Measurements from ENCODE around the gene MACO1. TPM values are rescaled to one million over a fixed set of nuclear protein-coding genes. Genes with fewer than 3 reads are reported as not detected.
A peak's percentile ranks its signal among the peaks of the same experiment; 100 is the strongest.

Gene MACO1
- total and polyA plus RNA-seq, 10 of the 15 experiments (the other 5 are each of a cell fraction or from before 2014, with no cell fraction given), result 3.2 to 19.8 (median 10.3) TPM

DNA sequence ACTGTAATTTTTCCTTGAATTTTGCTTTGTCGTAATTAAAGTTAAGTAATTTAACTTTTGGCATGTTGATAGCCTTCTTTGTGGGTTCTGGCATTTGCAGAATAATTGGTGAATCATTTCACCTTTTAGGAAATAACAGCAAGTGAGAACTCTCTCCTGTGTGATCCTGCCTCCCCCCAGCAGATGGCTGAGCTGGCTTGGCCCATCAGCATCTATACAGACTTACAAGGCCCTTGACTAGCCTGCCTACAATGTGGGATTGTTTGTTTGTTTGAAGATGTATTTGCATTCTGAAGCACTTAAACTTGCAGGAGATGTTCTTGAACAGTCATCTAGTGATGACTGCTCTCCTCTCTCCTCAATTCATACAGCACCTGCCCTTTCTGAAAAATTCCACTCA is 55.9 kb downstream of the MACO1 start:
- BruUV-seq (replicated peaks), result no TSS peak
- Histone ChIP-seq H3K27ac (ENCODE audit: control insufficient read depth, insufficient read depth) (no peak overlapping the region), H3K9ac (ENCODE audit: control insufficient read depth, insufficient read depth, low read length) (no peak overlapping the region), H3K27me3 (replicated peaks in 1 of 2; ENCODE audit: control insufficient read depth in 2 of 2, insufficient read depth in 2 of 2, low read length in 1 of 2) (no peaks in the 10 kb centered on the region), H2AFZ (ENCODE audit: control insufficient read depth, low read depth, low read length) (no peak overlapping the region), H3K79me2 (ENCODE audit: control insufficient read depth, insufficient read depth, low read length) (no peaks in the 10 kb centered on the region; the same call in 1 of the 2 replicates), H3K4me3 (no peak overlapping the region), H4K20me1 (ENCODE audit: control insufficient read depth, insufficient read depth) (no peaks in the 10 kb centered on the region), H3K4me2 (ENCODE audit: control insufficient read depth, insufficient read depth) (no peak overlapping the region), H3K36me3 (ENCODE audit: control insufficient read depth in 2 of 2, insufficient read depth in 2 of 2, low read length in 1 of 2) (peaks cover 6 to 22% of the 10 kb centered on the region in 2 experiments), H3K4me1 (ENCODE audit: control insufficient read depth, insufficient read depth, low read length) (no peaks in the 10 kb centered on the region), H3K9me3 (replicated peaks; ENCODE audit: control insufficient read depth, insufficient read depth, low read length) (no peaks in the 10 kb centered on the region)
- DNase-seq (ENCODE audit: low read depth, low spot score) (no peak), FAIRE-seq (no peak), ATAC-seq (0 out of 3 replicates have a peak, but pooled peaks have one; percentile 41)
- WGBS (ENCODE audit: insufficient coverage, insufficient replicate concordance, low lambda C conversion rate, missing lambda C conversion rate), result 100% methylated on average over 1 of the region's 1 CpG
- in situ Hi-C loops (cut with MboI), result no loop called here
- TF ChIP-seq CTCF (IDR thresholded peaks at IDR 0.05 in 2 of 3, conservative IDR thresholded peaks at IDR 0.05 in 1 of 3; ENCODE audit: control insufficient read depth in 2 of 3, extremely low read depth in 1 of 3, insufficient read depth in 1 of 3, low read depth in 3 of 3, low read length in 3 of 3) (peak in 1 of 3 experiments; percentile 19; a peak in 1 of 6 replicates), ASH2L (IDR thresholded peaks at IDR 0.05; ENCODE audit: borderline replicate concordance, low read depth) (no peak)
- ChIA-PET CTCF (interaction anchor here (0.5 to 5.2 kb wide), 25 partner anchors 9 to 310 kb away, joined by 3 to 79 read pairs (median 8); partner anchors contain the start of gene MACO1), POLR2A (interaction anchor here (2.1 to 2.2 kb wide), 2 partner anchors 11 to 36 kb away, joined by 4 to 6 read pairs; no protein-coding TSS in a partner anchor), RAD21 (ENCODE audit: unreplicated experiment) (interaction anchor here (0.8 to 3.0 kb wide), 7 partner anchors 9 to 59 kb away, joined by 3 to 14 read pairs (median 6); no protein-coding TSS in a partner anchor), SMC1A (ENCODE audit: uncharacterized antibody, unreplicated experiment) (interaction anchor here (0.9 to 6.5 kb wide), 13 partner anchors 9 to 79 kb away, joined by 3 to 69 read pairs (median 6); partner anchors contain the start of gene MACO1)
- intact Hi-C loops (cut with micrococcal nuclease; ENCODE audit: unreplicated experiment), result loop anchor here (2.0 kb wide), 1 partner anchor 54 kb away; no protein-coding TSS in a partner anchor

GRCh38 chr1:25487628-25488027 is 56.9 kb downstream of the MACO1 start:
- no peaks in the 10 kb centered on the region; the same call in 1 of the 2 replicates for H3K79me2 ChIP-seq (ENCODE audit: control insufficient read depth, insufficient read depth, low read length)
- no peak overlapping the region for H2AFZ ChIP-seq (ENCODE audit: control insufficient read depth, low read depth, low read length)
- no peak overlapping the region for H3K27ac ChIP-seq (ENCODE audit: control insufficient read depth, insufficient read depth)
- in situ Hi-C loops (cut with MboI) (no loop called here), intact Hi-C loops (cut with micrococcal nuclease; ENCODE audit: unreplicated experiment) (loop anchor here (2.0 kb wide), 1 partner anchor 55 kb away; no protein-coding TSS in a partner anchor)
- H4K20me1 ChIP-seq (ENCODE audit: control insufficient read depth, insufficient read depth), result no peaks in the 10 kb centered on the region
- no peak overlapping the region for H3K9ac ChIP-seq (ENCODE audit: control insufficient read depth, insufficient read depth, low read length)
- CTCF ChIA-PET, result interaction anchor here (0.6 to 5.2 kb wide), 35 partner anchors 10 to 1510 kb away, joined by 3 to 79 read pairs (median 8); partner anchors contain the start of genes LDLRAP1 and MACO1
- ATAC-seq (peak; percentile 74), FAIRE-seq (peak; percentile 47), DNase-seq (ENCODE audit: low read depth, low spot score) (no peak)
- POLR2A ChIA-PET, result interaction anchor here (0.5 to 2.2 kb wide), 2 partner anchors 12 to 279 kb away, joined by 3 to 6 read pairs; no protein-coding TSS in a partner anchor
- RAD21 ChIA-PET (ENCODE audit: unreplicated experiment), result interaction anchor here (0.7 to 3.0 kb wide), 8 partner anchors 11 to 315 kb away, joined by 3 to 14 read pairs (median 4); partner anchors contain the start of gene MACO1
- H3K4me3 ChIP-seq, result no peak overlapping the region
- H3K9me3 ChIP-seq (replicated peaks; ENCODE audit: control insufficient read depth, insufficient read depth, low read length), result no peaks in the 10 kb centered on the region
- BruUV-seq (replicated peaks), result no TSS peak
- H3K4me1 ChIP-seq (ENCODE audit: control insufficient read depth, insufficient read depth, low read length), result no peaks in the 10 kb centered on the region
- WGBS (ENCODE audit: insufficient coverage, insufficient replicate concordance, low lambda C conversion rate, missing lambda C conversion rate), result 78% methylated on average over 2 of the region's 2 CpGs
- H3K4me2 ChIP-seq (ENCODE audit: control insufficient read depth, insufficient read depth), result no peak overlapping the region
- SMC1A ChIA-PET (ENCODE audit: uncharacterized antibody, unreplicated experiment), result interaction anchor here (0.6 to 6.5 kb wide), 18 partner anchors 9 to 315 kb away, joined by 3 to 69 read pairs (median 4); partner anchors contain the start of gene MACO1
- peaks cover 14 to 22% of the 10 kb centered on the region in 2 experiments for H3K36me3 ChIP-seq (ENCODE audit: control insufficient read depth in 2 of 2, insufficient read depth in 2 of 2, low read length in 1 of 2)
- H3K27me3 ChIP-seq (replicated peaks in 1 of 2; ENCODE audit: control insufficient read depth in 2 of 2, insufficient read depth in 2 of 2, low read length in 1 of 2), result no peaks in the 10 kb centered on the region
- TF ChIP-seq YY1 (IDR thresholded peaks at IDR 0.05; ENCODE audit: low read depth, low read length) (no peak), MYC (IDR thresholded peaks at IDR 0.05; ENCODE audit: insufficient read depth, insufficient read length, insufficient replicate concordance, low read length, severe bottlenecking) (no peak), RBBP5 (conservative IDR thresholded peaks at IDR 0.05) (no peak), KAT2A (conservative IDR thresholded peaks at IDR 0.05; ENCODE audit: control insufficient read depth, low read depth, low read length) (no peak), ZNF217 (IDR thresholded peaks at IDR 0.05) (no peak), JUNB (IDR thresholded peaks at IDR 0.05) (no peak)
- TF ChIP-seq, protein P1, sequence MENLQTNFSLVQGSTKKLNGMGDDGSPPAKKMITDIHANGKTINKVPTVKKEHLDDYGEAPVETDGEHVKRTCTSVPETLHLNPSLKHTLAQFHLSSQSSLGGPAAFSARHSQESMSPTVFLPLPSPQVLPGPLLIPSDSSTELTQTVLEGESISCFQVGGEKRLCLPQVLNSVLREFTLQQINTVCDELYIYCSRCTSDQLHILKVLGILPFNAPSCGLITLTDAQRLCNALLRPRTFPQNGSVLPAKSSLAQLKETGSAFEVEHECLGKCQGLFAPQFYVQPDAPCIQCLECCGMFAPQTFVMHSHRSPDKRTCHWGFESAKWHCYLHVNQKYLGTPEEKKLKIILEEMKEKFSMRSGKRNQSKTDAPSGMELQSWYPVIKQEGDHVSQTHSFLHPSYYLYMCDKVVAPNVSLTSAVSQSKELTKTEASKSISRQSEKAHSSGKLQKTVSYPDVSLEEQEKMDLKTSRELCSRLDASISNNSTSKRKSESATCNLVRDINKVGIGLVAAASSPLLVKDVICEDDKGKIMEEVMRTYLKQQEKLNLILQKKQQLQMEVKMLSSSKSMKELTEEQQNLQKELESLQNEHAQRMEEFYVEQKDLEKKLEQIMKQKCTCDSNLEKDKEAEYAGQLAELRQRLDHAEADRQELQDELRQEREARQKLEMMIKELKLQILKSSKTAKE (IDR thresholded peaks at IDR 0.05; ENCODE audit: low read depth, poor library complexity, severe bottlenecking), result no peak
